HUES6 (cell line): ENCODE measurements around the gene HIKESHI.

Experiments used
- H3K27ac ChIP-seq: 2 replicates; pipeline ENCODE4 v1.7.0; 2013; ENCODE audit warnings: low read depth, mild to moderate bottlenecking, low read length, inconsistent platforms
- H3K27me3 ChIP-seq: 2 replicates; pipeline ENCODE4 v1.6.1; 2013; ENCODE audit warnings: low read length; ENCODE audit not compliant: control insufficient read depth, insufficient read depth
- H3K36me3 ChIP-seq: 2 replicates; pipeline ENCODE4 v1.6.1; 2013; ENCODE audit warnings: low read length; ENCODE audit not compliant: control insufficient read depth, insufficient read depth
- H3K4me1 ChIP-seq: 2 replicates; pipeline ENCODE4 v1.6.1; 2013; ENCODE audit warnings: low read length; ENCODE audit not compliant: control insufficient read depth, insufficient read depth
- H3K4me3 ChIP-seq: 2 replicates; pipeline ENCODE4 v1.5.1; 2013; ENCODE audit warnings: low read depth, low read length
- H3K9ac ChIP-seq: one replicate; pipeline ENCODE4 v1.6.1; 2013; ENCODE audit warnings: mild to moderate bottlenecking, low read length
- H3K9me3 ChIP-seq: 2 replicates; pipeline ENCODE4 v1.6.1; 2013; ENCODE audit warnings: low read depth, low read length; ENCODE audit not compliant: control insufficient read depth, insufficient read depth

HIKESHI gene

DNA sequence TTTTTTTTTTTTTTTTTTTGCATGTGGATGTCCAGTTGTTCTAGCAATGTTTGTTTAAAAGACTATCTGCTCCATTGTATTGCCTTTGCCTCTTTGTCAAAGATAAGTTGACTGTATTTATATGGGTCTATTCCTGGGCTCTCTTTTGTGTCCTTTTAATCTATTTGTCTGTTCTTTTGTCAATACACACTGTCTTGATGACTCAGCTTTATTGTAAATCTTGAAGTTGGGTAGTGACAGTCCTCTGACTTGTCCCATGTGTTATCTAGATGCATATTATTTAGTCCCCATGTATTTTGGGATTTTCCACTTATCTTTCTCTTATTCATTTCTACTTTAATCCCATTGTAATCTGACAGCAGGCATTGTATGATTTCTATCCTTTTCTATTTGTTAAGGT lies 75.9 kb downstream of the HIKESHI start:
- no peak overlapping the region for H3K27ac ChIP-seq
- no peaks in the 10 kb centered on the region for H3K36me3 ChIP-seq
- no peak overlapping the region for H3K9ac ChIP-seq
- no peaks in the 10 kb centered on the region for H3K27me3 ChIP-seq
- no peak overlapping the region for H3K4me3 ChIP-seq
- no peaks in the 10 kb centered on the region; the same call in 1 of the 2 replicates for H3K9me3 ChIP-seq
- no peaks in the 10 kb centered on the region for H3K4me1 ChIP-seq

DNA sequence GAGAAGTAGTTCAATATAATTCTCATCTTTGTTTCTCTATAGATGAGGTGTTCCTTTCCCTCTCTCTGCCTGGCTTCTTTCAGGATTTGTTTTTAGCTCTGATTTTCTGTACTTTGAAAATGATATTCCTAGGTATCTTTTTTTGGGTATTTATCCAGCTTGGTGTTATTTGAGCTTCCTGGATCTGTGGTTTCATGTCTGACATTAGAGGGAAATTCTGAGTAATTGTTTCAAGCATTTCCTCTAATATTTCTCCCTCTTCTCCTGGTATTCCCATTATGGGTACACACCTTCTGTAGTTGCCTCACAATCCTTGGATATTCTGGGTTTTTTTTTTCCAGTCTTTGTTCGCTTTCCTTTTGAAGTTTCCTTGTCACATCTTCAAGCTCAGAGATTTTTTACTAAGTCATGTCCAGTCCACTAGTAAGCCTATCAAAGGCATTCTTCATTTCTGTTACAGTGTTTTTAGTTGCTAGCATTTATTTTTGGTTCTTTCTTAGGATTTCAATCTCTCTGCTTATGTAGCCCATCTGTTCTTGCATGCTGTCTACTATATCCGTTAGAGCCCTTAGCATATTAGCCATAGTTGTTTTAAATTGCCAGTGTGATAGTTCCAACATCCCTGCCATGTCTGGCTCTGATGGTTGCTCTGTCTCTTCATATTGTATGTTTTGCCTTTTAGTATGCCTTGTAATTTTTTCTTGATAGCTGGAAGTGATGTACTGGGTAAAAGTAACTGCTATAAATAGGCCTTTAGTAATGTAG lies 78.4 kb downstream of the HIKESHI start:
- Histone ChIP-seq H3K9me3 (no peaks in the 10 kb centered on the region; the same call in 1 of the 2 replicates), H3K27ac (no peak overlapping the region), H3K27me3 (no peaks in the 10 kb centered on the region), H3K4me3 (no peak overlapping the region), H3K36me3 (no peaks in the 10 kb centered on the region), H3K4me1 (no peaks in the 10 kb centered on the region), H3K9ac (no peak overlapping the region)

DNA sequence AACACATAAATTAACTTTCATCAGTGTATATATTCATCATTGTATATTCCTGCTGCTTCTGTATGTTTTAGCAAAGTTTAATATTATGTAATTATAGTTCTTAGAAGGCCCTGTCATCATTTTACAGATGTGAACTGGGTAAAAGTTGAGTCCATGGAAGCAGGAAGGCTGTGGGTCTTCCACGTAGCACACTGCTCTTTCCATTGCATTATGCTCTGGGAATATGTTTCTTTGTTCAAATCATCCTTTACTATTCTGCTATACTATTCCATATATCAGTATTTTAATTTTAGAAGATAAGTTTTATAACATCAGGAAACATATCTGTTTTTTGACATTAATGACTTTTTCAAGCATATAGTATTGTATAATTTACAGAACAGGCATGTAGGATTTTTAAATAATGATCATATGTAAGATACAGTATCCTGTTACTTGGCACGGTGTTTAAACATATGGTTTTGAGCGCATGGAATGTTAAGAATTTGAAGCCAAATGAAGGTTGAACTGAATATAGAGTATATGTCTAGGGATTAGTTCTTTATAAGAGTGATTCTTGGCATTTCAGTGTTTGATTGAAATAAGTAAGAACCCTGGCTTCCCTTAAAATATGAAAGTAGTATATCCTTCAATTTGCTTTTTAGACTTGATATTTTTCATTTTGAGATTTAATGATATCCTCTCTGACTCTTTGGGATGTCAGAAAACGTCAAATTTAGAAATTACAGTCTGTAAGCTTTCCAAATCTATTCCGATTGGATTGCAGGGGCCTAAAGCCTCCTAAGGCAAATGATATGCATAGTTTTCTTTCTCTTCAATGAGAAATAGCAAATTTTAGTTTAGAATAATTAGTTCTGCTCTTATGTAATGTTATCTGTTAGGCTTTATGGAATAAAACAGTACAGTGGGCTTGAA lies 81.3 kb downstream of the HIKESHI start:
- H3K4me3 ChIP-seq: no peak overlapping the region
- no peak overlapping the region for H3K9ac ChIP-seq
- no peaks in the 10 kb centered on the region for H3K9me3 ChIP-seq
- H3K27ac ChIP-seq: no peak overlapping the region
- peaks cover 3% of the 10 kb centered on the region; the same call in 1 of the 2 replicates for H3K4me1 ChIP-seq
- H3K27me3 ChIP-seq: no peaks in the 10 kb centered on the region
- H3K36me3 ChIP-seq: no peaks in the 10 kb centered on the region

DNA sequence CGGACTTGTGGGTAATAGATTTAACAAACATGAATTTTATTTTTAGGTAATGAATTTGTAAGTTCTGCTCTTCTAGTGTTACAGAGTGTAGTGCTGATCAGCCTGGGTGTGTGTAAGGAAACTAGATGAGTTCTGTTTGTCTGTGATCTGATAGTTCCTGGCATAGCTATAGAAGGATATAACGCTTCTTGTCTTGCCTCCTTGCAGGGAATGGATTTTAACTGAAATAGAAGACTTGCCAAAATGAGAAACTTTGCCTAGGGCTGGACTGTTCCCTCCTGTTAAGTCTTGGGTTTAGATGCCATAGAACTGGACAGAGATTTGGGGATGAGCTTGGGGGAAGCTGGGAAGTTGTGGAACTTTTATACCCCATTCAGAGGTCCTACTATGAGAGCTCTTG lies 84.2 kb downstream of the HIKESHI start:
- H3K36me3 ChIP-seq: no peaks in the 10 kb centered on the region
- H3K9ac ChIP-seq: no peak overlapping the region
- H3K4me1 ChIP-seq: peaks cover 3% of the 10 kb centered on the region; the same call in 1 of the 2 replicates
- no peak overlapping the region for H3K4me3 ChIP-seq
- H3K27ac ChIP-seq: no peak overlapping the region
- no peaks in the 10 kb centered on the region for H3K9me3 ChIP-seq
- H3K27me3 ChIP-seq: no peaks in the 10 kb centered on the region

- no peaks in the 10 kb centered on the region for H3K9me3 ChIP-seq
These were observed 84.7 kb downstream of the HIKESHI start for GRCh38 chr11:86386746-86387145.

DNA sequence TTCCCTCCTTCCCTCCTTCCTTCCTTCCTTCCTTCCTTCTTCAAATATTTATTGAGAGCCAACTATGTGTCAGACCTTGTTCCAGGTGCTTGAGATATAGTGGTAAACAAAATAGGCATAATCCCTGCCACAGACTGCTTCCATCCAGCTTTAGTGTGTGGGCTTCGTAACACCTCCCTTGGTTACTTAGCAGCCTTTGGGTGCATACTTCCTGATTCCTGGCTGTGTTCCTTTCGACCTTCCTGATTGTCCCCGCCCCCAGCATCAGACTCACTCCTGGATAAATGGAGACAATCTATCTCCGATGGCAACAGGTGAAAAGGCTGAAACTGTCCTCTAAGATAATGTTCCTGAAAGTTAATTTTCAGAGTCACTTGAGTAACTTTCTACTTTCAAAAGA lies 86.2 kb downstream of the HIKESHI start:
- Histone ChIP-seq H3K36me3 (no peaks in the 10 kb centered on the region), H3K4me1 (peaks cover 3% of the 10 kb centered on the region; the same call in 1 of the 2 replicates), H3K9me3 (no peaks in the 10 kb centered on the region), H3K9ac (no peak overlapping the region), H3K4me3 (no peak overlapping the region), H3K27ac (no peak overlapping the region), H3K27me3 (no peaks in the 10 kb centered on the region)

More at GRCh38 chr11:86386746-86387145, 84.7 kb downstream of the HIKESHI start:
- peaks cover 3% of the 10 kb centered on the region; the same call in 1 of the 2 replicates for H3K4me1 ChIP-seq
- H3K27ac ChIP-seq: no peak overlapping the region
- H3K4me3 ChIP-seq: no peak overlapping the region
- H3K36me3 ChIP-seq: no peaks in the 10 kb centered on the region
- H3K27me3 ChIP-seq: no peaks in the 10 kb centered on the region
- H3K9ac ChIP-seq: no peak overlapping the region

- Histone ChIP-seq H3K27ac (no peak overlapping the region), H3K9ac (no peak overlapping the region)
These were observed 88.4 kb downstream of the HIKESHI start for GRCh38 chr11:86390487-86390886.

DNA sequence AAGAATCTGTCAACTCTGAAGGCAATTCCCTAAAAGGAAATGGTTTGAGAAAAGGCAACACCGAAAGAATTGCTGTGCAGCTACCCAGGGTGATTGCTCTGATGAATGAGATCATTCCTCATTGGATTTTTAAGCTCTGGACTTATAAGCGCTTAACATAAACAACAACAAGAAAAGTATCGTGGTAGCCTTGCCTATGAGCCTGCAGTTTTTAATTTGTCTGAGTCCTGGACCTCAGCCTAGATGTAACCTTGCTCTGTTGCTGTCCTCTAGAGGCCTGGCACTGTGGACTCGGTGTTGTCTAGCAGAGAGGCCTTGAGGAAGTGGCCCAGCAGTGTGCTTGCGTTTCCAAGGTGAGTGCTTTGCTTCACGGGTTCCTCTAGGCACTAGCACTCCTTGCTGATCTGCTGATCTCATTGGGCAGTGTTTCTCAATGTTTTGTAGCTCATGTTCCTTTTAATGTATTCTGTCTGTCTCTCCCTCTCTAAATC lies 93.1 kb downstream of the HIKESHI start:
- no peak overlapping the region for H3K27ac ChIP-seq
- H3K27me3 ChIP-seq: no peaks in the 10 kb centered on the region
- no peak overlapping the region for H3K4me3 ChIP-seq
- H3K4me1 ChIP-seq: peaks cover 16% of the 10 kb centered on the region
- no peaks in the 10 kb centered on the region for H3K36me3 ChIP-seq
- peak overlapping the region; percentile 10 for H3K9ac ChIP-seq
- no peaks in the 10 kb centered on the region for H3K9me3 ChIP-seq

More at GRCh38 chr11:86390487-86390886, 88.4 kb downstream of the HIKESHI start:
- Histone ChIP-seq H3K4me3 (no peak overlapping the region), H3K27me3 (no peaks in the 10 kb centered on the region), H3K4me1 (peaks cover 15% of the 10 kb centered on the region), H3K9me3 (no peaks in the 10 kb centered on the region), H3K36me3 (no peaks in the 10 kb centered on the region)
